H9 (cell line): ENCODE data around the gene IL36RN. TPM values are rescaled to one million over a fixed set of nuclear protein-coding genes. Genes with fewer than 3 reads are reported as not detected.

ENCODE experiments used
- DNase-seq: peaks from one replicate; pipeline ENCODE4 v3.0.0-alpha.2; 2017
- H2AFZ ChIP-seq: one replicate; pipeline ENCODE4 v1.6.1; 2013; ENCODE audit warnings: mild to moderate bottlenecking, low read length, control low read depth, moderate library complexity
- H2AK5ac ChIP-seq: 2 replicates; pipeline ENCODE4 v1.6.1; 2013; ENCODE audit warnings: low read length, control low read depth, mixed read lengths; ENCODE audit not compliant: insufficient read length
- H2BK120ac ChIP-seq: one replicate; pipeline ENCODE4 v1.6.1; 2013; ENCODE audit warnings: low read depth, mild to moderate bottlenecking, low read length, control low read depth, inconsistent platforms; ENCODE audit not compliant: poor library complexity, severe bottlenecking
- H2BK12ac ChIP-seq: 2 replicates; pipeline ENCODE4 v1.6.1; 2013; ENCODE audit warnings: low read length, control low read depth, mixed read lengths, low read depth; ENCODE audit not compliant: insufficient read length
- H2BK15ac ChIP-seq: 2 replicates; pipeline ENCODE4 v1.6.1; 2013; ENCODE audit warnings: low read depth, low read length, control low read depth
- H2BK20ac ChIP-seq: one replicate; pipeline ENCODE4 v1.6.1; 2013; ENCODE audit warnings: low read depth, mild to moderate bottlenecking, low read length, control low read depth, inconsistent platforms; ENCODE audit not compliant: poor library complexity, severe bottlenecking
- H2BK5ac ChIP-seq: 2 replicates; pipeline ENCODE4 v1.6.1; 2013; ENCODE audit warnings: low read length, control low read depth, mixed read lengths; ENCODE audit not compliant: insufficient read length
- H3K14ac ChIP-seq: 2 replicates; pipeline ENCODE4 v1.6.1; 2013; ENCODE audit warnings: low read length, control low read depth; ENCODE audit not compliant: insufficient read depth
- H3K18ac ChIP-seq: 2 replicates; pipeline ENCODE4 v1.6.1; 2013; ENCODE audit warnings: low read depth, mild to moderate bottlenecking, mixed read lengths, low read length, control low read depth; ENCODE audit not compliant: insufficient read length
- H3K23ac ChIP-seq: 2 replicates; pipeline ENCODE4 v1.6.1; 2013; ENCODE audit warnings: low read length, control low read depth, mixed read lengths, low read depth; ENCODE audit not compliant: insufficient read length
- H3K23me2 ChIP-seq: 2 replicates; pipeline ENCODE4 v1.6.1; 2013; ENCODE audit warnings: low read depth, mild to moderate bottlenecking, mixed read lengths, low read length, control low read depth; ENCODE audit not compliant: insufficient read length, poor library complexity, severe bottlenecking
- H3K27ac ChIP-seq: 2 replicates; pipeline ENCODE4 v1.5.1; 2013; ENCODE audit warnings: low read length, control low read depth, mixed read lengths, low read depth; ENCODE audit not compliant: insufficient read length
- H3K27me3 ChIP-seq: 2 replicates; pipeline ENCODE4 v1.6.1; 2013; ENCODE audit warnings: low read length, control low read depth, inconsistent platforms; ENCODE audit not compliant: insufficient read depth
- H3K4ac ChIP-seq: 2 replicates; pipeline ENCODE4 v1.6.1; 2013; ENCODE audit warnings: low read depth, mild to moderate bottlenecking, control low read depth, inconsistent platforms, low read length, moderate library complexity
- H3K4me1 ChIP-seq: 2 replicates; pipeline ENCODE4 v1.6.1; 2013; ENCODE audit warnings: low read length, control low read depth, inconsistent platforms; ENCODE audit not compliant: insufficient read depth
- H3K4me2 ChIP-seq: 2 replicates; pipeline ENCODE4 v1.6.1; 2013; ENCODE audit warnings: low read length, control low read depth, mixed read lengths; ENCODE audit not compliant: insufficient read length, insufficient read depth
- H3K56ac ChIP-seq: 2 replicates; pipeline ENCODE4 v1.6.1; 2013; ENCODE audit warnings: low read depth, mild to moderate bottlenecking, mixed read lengths, low read length, control low read depth; ENCODE audit not compliant: insufficient read length
- H3K79me1 ChIP-seq: 2 replicates; pipeline ENCODE4 v1.6.1; 2013; ENCODE audit warnings: low read depth, mild to moderate bottlenecking, moderate library complexity, low read length, control low read depth, inconsistent platforms; ENCODE audit not compliant: insufficient read depth, poor library complexity, severe bottlenecking
- H3K79me2 ChIP-seq: 2 replicates; pipeline ENCODE4 v1.6.1; 2013; ENCODE audit warnings: low read length, control low read depth, inconsistent platforms; ENCODE audit not compliant: insufficient read depth
- H3K9ac ChIP-seq: 2 replicates; pipeline ENCODE4 v1.6.1; 2013; ENCODE audit warnings: low read length, control low read depth, mixed read lengths; ENCODE audit not compliant: insufficient read length; ENCODE audit errors: extremely low read depth
- H3K9me3 ChIP-seq: one replicate; pipeline ENCODE4 v1.6.1; 2013; ENCODE audit warnings: low read depth, low read length, inconsistent platforms; ENCODE audit not compliant: control insufficient read depth
- H3T11ph ChIP-seq: one replicate; pipeline ENCODE4 v1.6.1; 2013; ENCODE audit warnings: mild to moderate bottlenecking, low read length, control low read depth, inconsistent platforms
- H4K20me1 ChIP-seq: one replicate; pipeline ENCODE4 v1.6.1; 2013; ENCODE audit not compliant: control insufficient read depth, insufficient read length, insufficient read depth
- H4K5ac ChIP-seq: 2 replicates; pipeline ENCODE4 v1.6.1; 2013; ENCODE audit warnings: low read depth, mild to moderate bottlenecking, mixed read lengths, low read length, control low read depth; ENCODE audit not compliant: insufficient read length
- H4K8ac ChIP-seq: replicated peaks from 2 replicates; pipeline ENCODE4 v1.6.1; 2013; ENCODE audit warnings: low read length, control low read depth, mixed read lengths, low read depth; ENCODE audit not compliant: insufficient read length
- H4K91ac ChIP-seq: 2 replicates; pipeline ENCODE4 v1.6.1; 2013; ENCODE audit warnings: low read depth, mild to moderate bottlenecking, moderate library complexity, mixed read lengths, low read length, control low read depth; ENCODE audit not compliant: insufficient read length
- H3K27ac Mint-ChIP-seq, 3 experiments: 2 replicates in 2 of 3; 3 replicates in 1 of 3; pipeline ENCODE4 v1.8.0; 2020 to 2021; ENCODE audit warnings: mixed read lengths in 3 of 3, mild to moderate bottlenecking in 1 of 3, moderate library complexity in 1 of 3
- H3K27me3 Mint-ChIP-seq: 2 replicates; pipeline ENCODE4 v1.8.0; 2021; ENCODE audit warnings: low read depth, mild to moderate bottlenecking, moderate library complexity, mixed read lengths
- H3K36me3 Mint-ChIP-seq, 3 experiments: 2 replicates in 2 of 3; 3 replicates in 1 of 3; pipeline ENCODE4 v1.8.0; 2020 to 2021; ENCODE audit warnings: low read depth in 3 of 3, mixed read lengths in 3 of 3; ENCODE audit not compliant: insufficient read depth in 1 of 3
- H3K4me1 Mint-ChIP-seq, 2 experiments: 2 replicates each; pipeline ENCODE4 v1.8.0; 2020; ENCODE audit warnings: mixed read lengths in 2 of 2
- H3K4me3 Mint-ChIP-seq, 2 experiments: 2 replicates in 1 of 2; 3 replicates in 1 of 2; pipeline ENCODE4 v1.8.0; 2020 to 2021; ENCODE audit warnings: mild to moderate bottlenecking in 2 of 2, mixed read lengths in 2 of 2, moderate library complexity in 1 of 2
- H3K9me3 Mint-ChIP-seq, 2 experiments: 2 replicates in 1 of 2; 3 replicates in 1 of 2; pipeline ENCODE4 v1.8.0; 2020; ENCODE audit warnings: mild to moderate bottlenecking in 2 of 2, mixed read lengths in 2 of 2, moderate library complexity in 1 of 2
- CTCF ChIP-seq: fragments of 200-600 bp; sonication (generic); conservative IDR thresholded peaks from 3 replicates; pipeline ENCODE4 v1.8.0; 2021; ENCODE audit warnings: antibody characterized with exemption, mild to moderate bottlenecking
- total RNA-seq: library from RNA; stranded (reverse); gene quantifications from 2 replicates; pipeline ENCODE4 v1.2.1, GENCODE V29; 2021

IL36RN gene
- total RNA-seq, 1 experiment from 2014 or later, result not detected

DNA sequence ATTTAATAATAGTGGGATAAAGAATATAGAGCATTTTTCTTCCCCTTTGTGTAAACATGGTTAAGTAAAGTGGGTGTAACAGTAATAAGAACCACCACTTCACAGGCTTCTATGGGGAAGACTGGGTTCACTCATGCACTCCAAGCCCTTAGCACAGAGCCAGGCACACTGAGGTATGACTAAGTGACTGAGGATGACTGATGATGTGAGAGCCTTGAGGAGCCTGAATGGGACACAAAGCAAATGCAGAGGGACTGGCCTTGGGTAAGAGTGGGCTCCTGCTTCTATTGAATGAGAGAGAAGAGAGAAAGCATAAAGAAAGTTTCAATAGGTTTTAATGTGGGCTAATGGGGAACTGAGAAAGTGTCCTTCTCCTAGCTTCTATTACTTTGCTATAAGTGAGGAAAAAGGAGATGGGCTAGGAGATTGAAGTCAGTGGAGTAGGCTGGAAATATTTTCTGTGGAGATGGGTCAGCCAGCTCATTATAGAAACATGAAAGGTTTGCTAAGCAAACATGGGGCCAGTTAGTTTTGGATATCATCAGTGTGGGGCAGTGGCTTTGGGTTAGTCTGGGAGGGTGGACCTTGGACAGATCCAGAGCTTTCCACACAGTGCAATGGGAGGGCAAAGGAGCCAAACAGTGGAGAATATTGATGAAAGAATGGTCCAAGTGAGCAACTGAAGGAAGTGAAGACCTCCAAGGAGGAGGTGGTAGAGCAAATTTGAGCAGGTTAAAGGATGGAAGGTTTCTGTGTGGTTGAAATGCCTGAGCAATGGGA is 29.4 kb downstream of the IL36RN start:
- Histone ChIP-seq H4K8ac (no peak overlapping the region), H3K4me1 (no peaks in the 10 kb centered on the region), H3K27ac (no peak overlapping the region), H2BK12ac (no peak overlapping the region), H4K91ac (no peak overlapping the region), H3K4me2 (no peak overlapping the region), H2BK5ac (no peak overlapping the region), H3K4ac (no peak overlapping the region), H2BK15ac (no peak overlapping the region), H3K9ac (no peak overlapping the region), H3K79me1 (no peaks in the 10 kb centered on the region), H4K5ac (no peak overlapping the region), H3K18ac (no peak overlapping the region), H3K27me3 (no peaks in the 10 kb centered on the region), H2AK5ac (no peak overlapping the region), H4K20me1 (no peaks in the 10 kb centered on the region), H2BK120ac (no peak overlapping the region), H3K9me3 (no peaks in the 10 kb centered on the region), H2AFZ (no peak overlapping the region), H3T11ph (no peak overlapping the region), H3K23ac (no peak overlapping the region), H3K23me2 (no peaks in the 10 kb centered on the region), H3K56ac (no peak overlapping the region), H3K14ac (no peak overlapping the region), H3K79me2 (no peaks in the 10 kb centered on the region), H2BK20ac (no peak overlapping the region)
- Mint-ChIP-seq H3K36me3 (no peaks in the 10 kb centered on the region), H3K4me3 (no peak overlapping the region), H3K4me1 (no peaks in the 10 kb centered on the region), H3K27me3 (peaks cover 22% of the 10 kb centered on the region), H3K9me3 (peaks cover 0 to 6% of the 10 kb centered on the region in 2 experiments; a peak in 1 of 5 replicates), H3K27ac (no peak overlapping the region)
- no peak for TF ChIP-seq CTCF
- no peak for DNase-seq
